RWPE2 (cell line): ENCODE measurements around the gene NUAK1.

Experiments used
- ATAC-seq: fragments of 200-7000 bp; cut with Tn5 transposase; 3 replicates; pipeline ENCODE4 v1.9.1; 2021; ENCODE audit warnings: low read depth
- DNase-seq: peaks from one replicate; pipeline ENCODE4 v3.0.0-alpha.2; 2020; ENCODE audit warnings: low spot score
- H3K27ac ChIP-seq: fragments of 450-650 bp; 2 replicates; pipeline ENCODE4 v1.5.1; 2017; ENCODE audit warnings: mild to moderate bottlenecking; ENCODE audit not compliant: poor library complexity, severe bottlenecking
- H3K27me3 ChIP-seq: fragments of 250-450 bp; sonication (Bioruptor Pico); 2 replicates; pipeline ENCODE4 v1.5.1; 2021; ENCODE audit warnings: mild to moderate bottlenecking, moderate library complexity; ENCODE audit not compliant: insufficient read depth, poor library complexity, severe bottlenecking
- H3K36me3 ChIP-seq: fragments of 250-450 bp; sonication (Bioruptor Pico); 2 replicates; pipeline ENCODE4 v1.5.1; 2020; ENCODE audit warnings: low read depth, mild to moderate bottlenecking, moderate library complexity
- H3K4me1 ChIP-seq: fragments of 250-450 bp; sonication (Bioruptor Pico); 2 replicates; pipeline ENCODE4 v1.5.1; 2021; ENCODE audit warnings: mild to moderate bottlenecking, moderate library complexity; ENCODE audit not compliant: insufficient read depth, poor library complexity, severe bottlenecking
- H3K4me3 ChIP-seq: fragments of 250-450 bp; sonication (Bioruptor Pico); 2 replicates; pipeline ENCODE4 v1.5.1; 2021; ENCODE audit warnings: mild to moderate bottlenecking, moderate library complexity; ENCODE audit not compliant: severe bottlenecking
- H3K9me3 ChIP-seq: fragments of 250-450 bp; sonication (Bioruptor Pico); 2 replicates; pipeline ENCODE4 v1.5.1; 2021; ENCODE audit warnings: mild to moderate bottlenecking, moderate library complexity; ENCODE audit not compliant: severe bottlenecking
- CTCF ChIP-seq: fragments of 450-650 bp; IDR thresholded peaks from one replicate; pipeline ENCODE4 v1.5.1; 2017; ENCODE audit warnings: mild to moderate bottlenecking, moderate library complexity; ENCODE audit not compliant: poor library complexity, severe bottlenecking

The NUAK1 gene

GRCh38 chr12:106027911-106028310 is 110.8 kb downstream of the NUAK1 start:
- ATAC-seq (no peak), DNase-seq (no peak)
- Histone ChIP-seq H3K9me3 (no peaks in the 10 kb centered on the region), H3K27ac (no peak overlapping the region), H3K36me3 (no peaks in the 10 kb centered on the region), H3K27me3 (no peaks in the 10 kb centered on the region), H3K4me3 (no peak overlapping the region), H3K4me1 (peaks cover 28% of the 10 kb centered on the region)
- TF ChIP-seq CTCF, result no peak

- Histone ChIP-seq H3K4me3 (no peak overlapping the region), H3K9me3 (no peaks in the 10 kb centered on the region), H3K27me3 (no peaks in the 10 kb centered on the region), H3K4me1 (peaks cover 28% of the 10 kb centered on the region), H3K36me3 (no peaks in the 10 kb centered on the region), H3K27ac (no peak overlapping the region)
- TF ChIP-seq CTCF, result no peak
- DNase-seq (no peak), ATAC-seq (no peak)
Measured at GRCh38 chr12:106027286-106027685, 111.5 kb downstream of the NUAK1 start.

DNA sequence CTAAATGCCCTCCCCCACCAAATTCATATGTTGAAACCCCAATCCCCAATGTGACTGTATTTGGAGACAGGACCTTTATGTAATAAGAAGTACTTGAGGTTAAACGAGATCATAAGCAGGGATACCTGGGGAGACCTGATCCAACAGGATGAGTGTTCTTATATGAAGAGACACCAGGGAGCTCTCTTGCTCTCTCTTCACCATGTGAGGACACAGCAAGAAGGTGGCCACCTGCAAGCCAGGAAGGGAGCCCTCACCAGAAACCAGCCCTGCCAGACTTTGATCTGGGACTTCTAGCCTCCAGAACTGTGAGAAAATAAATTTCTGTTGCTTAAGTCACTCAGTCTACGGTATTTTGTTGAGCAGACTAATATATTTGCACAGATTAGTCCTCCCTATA is 113.6 kb downstream of the NUAK1 start:
- peaks cover 11% of the 10 kb centered on the region for H3K4me1 ChIP-seq
- DNase-seq, result no peak
- no peaks in the 10 kb centered on the region for H3K27me3 ChIP-seq
- no peak overlapping the region for H3K27ac ChIP-seq
- no peaks in the 10 kb centered on the region for H3K9me3 ChIP-seq
- H3K4me3 ChIP-seq, result no peak overlapping the region
- TF ChIP-seq CTCF, result no peak
- no peaks in the 10 kb centered on the region for H3K36me3 ChIP-seq
- no peak for ATAC-seq

DNA sequence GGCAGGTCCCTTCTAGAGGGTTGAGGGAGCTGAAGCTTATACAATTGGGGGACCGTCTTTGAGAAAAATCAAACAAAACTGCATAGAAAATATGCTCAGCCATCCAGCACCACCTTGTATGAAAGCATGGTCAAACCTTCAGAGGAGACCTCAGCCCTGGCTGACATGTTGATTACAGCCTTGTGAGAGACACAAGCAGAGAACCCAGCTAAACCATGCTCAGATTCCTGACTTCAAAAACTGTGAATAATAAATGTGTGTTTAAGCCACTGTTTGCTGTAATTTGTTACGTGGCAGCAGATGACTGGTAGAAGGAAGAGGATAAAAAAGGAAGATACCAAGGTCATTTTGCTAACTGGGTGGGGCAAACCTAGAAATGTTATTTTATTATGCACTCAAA is 115.7 kb downstream of the NUAK1 start:
- H3K27ac ChIP-seq, result no peak overlapping the region

More for the DNA sequence above, 115.7 kb downstream of the NUAK1 start:
- Histone ChIP-seq H3K9me3 (peaks cover 5% of the 10 kb centered on the region), H3K36me3 (no peaks in the 10 kb centered on the region), H3K4me3 (no peak overlapping the region), H3K4me1 (no peaks in the 10 kb centered on the region), H3K27me3 (no peaks in the 10 kb centered on the region)
- DNase-seq (no peak), ATAC-seq (no peak)
- no peak for TF ChIP-seq CTCF
